NCI-H2196 (cell line): ENCODE results near the gene FAM20A.

ENCODE experiments used
- DNase-seq: peaks from one replicate; lab custom pipeline; 2025; ENCODE audit not compliant: unreplicated experiment; lab: John Stamatoyannopoulos, UW

The FAM20A gene

GRCh38 chr17:68600931-68601564, at the start of gene FAM20A:
FAM20A (minus strand) TSS chr17:68601367; CDS start chr17:68600666, 701 bp downstream.
- DNase-seq = peak; percentile 44

DNA sequence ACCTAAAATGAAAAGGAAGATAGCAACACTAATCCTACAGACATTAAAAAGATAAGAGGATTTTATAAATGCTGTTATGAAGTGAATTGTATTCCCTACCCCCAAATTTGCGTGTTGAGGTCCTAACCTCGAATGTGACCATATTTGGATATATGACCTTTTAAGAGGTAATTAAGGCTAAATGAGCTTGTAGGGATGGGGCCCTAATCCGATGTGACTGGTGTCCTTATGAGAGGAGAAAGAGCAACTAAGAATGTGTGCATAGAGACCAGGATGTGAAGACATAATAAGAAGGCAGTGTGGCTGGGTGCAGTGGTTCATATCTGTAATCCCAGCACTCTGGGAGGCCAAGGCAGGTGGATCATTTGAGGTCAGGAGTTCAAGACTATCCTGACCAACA, 48.2 kb upstream of the FAM20A start:
- no peak for DNase-seq

DNA sequence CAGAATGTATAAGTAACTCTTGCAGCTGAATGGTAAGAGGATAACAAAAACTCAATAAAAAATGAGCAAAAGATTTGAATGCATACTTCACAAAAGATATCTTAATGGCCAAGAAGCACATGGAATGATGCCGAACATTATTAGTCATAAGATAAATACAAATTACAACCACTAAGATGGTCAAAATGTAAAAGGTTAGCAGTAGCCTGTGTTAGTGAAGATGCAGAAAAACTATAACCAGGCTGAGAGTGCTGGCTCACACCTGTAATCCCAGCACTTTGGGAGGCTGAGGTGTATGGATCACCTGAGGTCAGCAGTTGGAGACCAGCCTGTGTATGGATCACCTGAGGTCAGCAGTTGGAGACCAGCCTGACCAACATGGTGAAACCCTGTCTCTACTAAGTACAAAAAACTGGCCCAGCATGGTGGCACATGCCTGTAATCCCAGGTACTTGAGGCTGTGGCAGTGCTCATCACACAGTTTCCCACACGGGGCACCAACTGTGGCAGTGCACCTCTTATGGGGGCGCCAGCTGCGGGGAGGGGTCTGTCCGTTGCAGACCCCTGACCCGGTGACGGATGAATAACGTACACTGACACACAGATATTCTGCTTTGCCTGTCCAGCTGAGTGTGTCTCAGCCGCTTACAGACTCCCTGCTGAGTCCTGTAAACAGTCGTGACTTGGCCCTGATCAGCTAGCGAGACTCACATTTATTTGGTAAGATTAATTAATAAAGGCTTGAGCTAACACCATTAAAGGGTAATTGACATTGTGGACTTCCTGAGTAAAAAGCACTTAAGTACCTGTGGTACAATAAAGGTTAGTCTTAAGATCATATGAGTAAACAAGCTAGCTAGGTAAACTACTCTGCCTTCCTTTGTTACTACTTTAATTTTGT, 45.7 kb upstream of the FAM20A start:
- peak; percentile 21 for DNase-seq

DNA sequence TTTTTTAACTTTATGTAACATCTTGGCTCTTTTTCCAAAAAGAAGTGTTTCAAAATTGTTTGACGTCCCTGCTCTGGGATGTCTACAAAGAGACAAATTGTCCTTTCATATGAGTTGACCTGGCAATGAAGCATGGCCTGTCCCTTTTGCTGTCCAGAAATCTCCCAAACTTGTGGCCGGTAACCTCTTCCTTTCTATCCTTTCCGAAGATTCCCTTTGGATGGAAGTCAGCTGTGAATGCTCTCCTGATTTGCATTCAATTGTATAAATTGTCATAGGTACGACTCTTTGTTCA, 40.9 kb upstream of the FAM20A start:
- no peak for DNase-seq

GRCh38 chr17:68641276-68642117, 40.3 kb upstream of the FAM20A start:
- no peak for DNase-seq

DNA sequence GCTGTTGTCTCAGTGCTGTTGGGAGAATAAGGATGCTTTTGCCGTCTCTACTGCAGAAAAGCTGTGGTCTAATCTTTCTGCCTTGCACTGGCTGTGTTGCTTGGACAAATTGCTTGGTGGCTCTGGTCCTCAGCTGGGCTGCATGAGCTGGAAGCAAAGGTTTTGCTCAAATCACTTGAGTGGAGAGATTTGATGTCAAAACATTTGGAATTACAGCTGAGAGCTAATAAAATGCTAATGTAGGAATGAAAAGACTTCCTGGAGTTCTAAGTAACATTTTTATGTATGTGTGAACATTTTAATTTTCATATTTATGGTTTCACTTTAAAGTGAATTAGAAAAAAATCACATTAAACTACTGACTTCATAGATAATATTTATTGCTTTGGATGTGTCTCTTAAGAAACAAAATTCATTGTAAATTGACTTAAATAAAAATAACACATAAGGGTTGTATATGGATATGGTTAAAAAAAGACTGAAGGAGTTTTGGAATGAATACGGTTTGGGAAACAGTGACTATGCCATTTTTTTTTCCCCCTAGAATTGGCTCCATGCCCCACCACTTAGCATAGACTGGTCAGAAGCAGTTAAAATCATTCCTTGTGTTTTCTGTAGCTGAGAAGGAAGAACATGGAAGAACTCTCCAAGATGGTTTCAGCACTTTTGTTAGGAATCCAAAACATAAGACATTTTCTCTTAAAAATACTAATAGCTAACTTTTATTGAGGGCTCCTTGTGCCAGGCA, 39.2 kb upstream of the FAM20A start:
- DNase-seq = no peak

GRCh38 chr17:68634345-68634876, 33.2 kb upstream of the FAM20A start:
- no peak for DNase-seq

DNA sequence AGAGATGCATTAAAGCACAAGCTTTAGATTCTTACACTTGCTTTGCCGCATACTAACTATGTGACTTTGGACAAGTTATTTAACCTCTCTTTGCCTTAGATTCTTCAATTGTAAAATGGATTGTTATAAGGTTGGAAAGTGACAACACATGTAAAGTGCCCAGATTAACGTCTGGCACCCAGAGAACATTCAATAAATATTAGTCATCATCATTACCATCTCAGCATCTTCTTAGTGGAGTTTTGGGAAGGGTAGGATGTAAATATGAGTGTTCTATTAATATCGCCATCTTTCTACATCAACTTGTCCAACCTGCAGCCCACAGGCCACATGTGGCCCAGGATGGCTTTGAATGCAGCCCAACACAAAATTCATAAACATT, 27.4 kb upstream of the FAM20A start:
- no peak for DNase-seq

DNA sequence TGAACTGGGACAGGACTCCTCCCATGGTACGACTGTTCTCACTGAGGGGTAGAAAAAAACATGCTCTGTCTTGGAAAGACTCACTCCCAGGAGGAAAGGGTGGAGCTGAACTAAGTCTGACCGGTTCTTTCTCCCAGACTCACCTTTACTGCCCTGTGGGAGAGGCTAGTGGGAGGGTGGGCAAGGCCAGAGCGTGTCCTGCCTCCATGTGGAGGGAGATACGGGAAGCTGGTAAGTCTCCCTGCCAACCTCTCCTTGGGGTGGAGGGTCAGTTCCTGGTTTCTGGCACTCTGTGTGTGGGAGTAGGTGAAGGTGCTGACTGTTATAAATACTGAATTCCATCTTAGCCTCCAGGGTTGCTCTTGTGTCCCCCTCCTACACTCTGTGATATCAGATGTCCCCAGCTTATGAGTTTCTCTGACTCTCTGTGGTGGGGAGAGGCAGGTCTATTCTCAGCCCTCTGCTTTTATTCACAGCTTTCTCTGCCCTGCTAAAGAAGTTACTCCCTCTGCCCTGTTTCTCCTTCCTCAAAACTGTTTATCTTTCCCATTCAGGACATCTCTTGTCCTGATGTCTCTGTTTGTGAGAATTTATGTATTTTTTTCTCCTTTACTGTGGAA, 26.9 kb upstream of the FAM20A start:
- DNase-seq = no peak

GRCh38 chr17:68624381-68624780, 23.2 kb upstream of the FAM20A start:
- no peak for DNase-seq

GRCh38 chr17:68623811-68624210, 22.6 kb upstream of the FAM20A start:
- DNase-seq = no peak

DNA sequence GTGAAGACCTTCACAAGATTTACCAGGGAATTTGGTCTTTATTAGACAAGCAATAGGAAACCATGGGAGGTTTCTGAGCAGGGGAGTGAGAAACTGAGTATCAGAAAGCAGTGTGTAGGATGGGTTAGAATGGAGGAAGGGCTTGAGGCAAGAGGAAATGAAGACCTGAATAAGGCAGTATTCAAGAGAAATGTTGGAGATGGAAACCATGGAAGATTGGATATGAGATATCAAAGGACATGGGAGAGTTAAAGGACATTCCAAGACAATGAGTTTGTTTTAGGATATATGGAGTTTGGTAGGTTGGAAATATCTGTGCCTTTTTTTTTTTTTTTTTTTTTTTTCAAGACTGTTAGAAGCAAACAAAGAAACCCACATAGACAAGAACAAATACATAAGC, 21.3 kb upstream of the FAM20A start:
- DNase-seq = no peak

DNA sequence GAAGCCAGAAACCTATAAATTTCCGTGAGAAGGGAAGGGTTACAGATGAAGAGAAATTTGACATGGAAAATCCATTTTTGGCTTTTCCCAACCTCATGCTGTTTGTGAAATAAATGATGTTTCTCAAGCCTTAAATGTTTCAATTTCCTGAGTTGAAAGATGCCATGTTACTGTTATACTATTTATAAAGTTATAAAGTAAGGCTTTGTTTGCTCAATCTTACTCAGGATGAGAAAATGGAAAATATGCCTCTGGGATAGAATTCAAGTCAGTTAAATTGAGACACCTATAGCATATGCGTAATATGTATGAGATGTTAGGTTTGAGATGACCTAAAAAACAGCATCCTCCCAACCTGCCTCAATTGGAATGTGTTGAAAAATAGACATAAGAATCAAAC, 19.9 kb upstream of the FAM20A start:
- DNase-seq = no peak

DNA sequence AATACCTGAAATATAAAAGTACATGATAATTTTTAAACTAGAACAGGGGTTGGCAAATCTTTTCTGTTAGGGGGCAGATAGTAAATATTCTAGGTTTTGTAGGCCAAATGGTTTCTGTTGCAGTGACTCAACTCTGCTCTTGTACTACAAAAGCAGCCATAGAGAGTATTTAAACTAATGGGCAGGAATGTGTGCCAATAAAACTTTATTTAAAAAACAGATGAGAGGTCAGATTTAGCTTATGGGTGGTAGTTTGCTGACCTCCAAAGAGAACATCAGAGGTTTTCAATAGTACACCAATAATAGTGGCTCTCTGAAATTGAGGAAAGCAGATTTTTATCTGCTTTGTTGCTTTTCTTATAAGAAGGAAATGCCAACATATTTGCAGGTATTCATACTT, 15.2 kb upstream of the FAM20A start:
- no peak for DNase-seq

GRCh38 chr17:68614718-68615117, 13.6 kb upstream of the FAM20A start:
- no peak for DNase-seq

GRCh38 chr17:68613739-68614298, 12.7 kb upstream of the FAM20A start:
- peak; percentile 67 for DNase-seq

DNA sequence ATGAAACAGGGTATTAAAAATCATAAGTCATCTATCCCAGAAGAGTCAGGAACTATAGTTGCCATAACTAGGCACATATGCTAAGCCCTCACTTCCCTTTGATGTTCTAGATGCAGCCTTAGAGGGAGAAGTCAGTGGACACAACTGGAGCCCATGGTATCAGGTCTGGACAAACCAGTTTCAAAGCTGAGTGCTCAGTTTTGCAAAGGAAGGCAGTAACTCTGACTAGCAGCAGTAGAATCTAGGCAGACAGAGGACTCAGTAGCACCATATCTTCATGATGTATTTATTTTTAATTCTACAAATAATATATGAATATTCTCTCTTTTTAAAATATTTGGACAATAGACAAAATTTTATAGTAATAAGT, 11.7 kb upstream of the FAM20A start:
- DNase-seq = no peak

- no peak for DNase-seq
Measured at GRCh38 chr17:68612209-68612922, 11.2 kb upstream of the FAM20A start.

DNA sequence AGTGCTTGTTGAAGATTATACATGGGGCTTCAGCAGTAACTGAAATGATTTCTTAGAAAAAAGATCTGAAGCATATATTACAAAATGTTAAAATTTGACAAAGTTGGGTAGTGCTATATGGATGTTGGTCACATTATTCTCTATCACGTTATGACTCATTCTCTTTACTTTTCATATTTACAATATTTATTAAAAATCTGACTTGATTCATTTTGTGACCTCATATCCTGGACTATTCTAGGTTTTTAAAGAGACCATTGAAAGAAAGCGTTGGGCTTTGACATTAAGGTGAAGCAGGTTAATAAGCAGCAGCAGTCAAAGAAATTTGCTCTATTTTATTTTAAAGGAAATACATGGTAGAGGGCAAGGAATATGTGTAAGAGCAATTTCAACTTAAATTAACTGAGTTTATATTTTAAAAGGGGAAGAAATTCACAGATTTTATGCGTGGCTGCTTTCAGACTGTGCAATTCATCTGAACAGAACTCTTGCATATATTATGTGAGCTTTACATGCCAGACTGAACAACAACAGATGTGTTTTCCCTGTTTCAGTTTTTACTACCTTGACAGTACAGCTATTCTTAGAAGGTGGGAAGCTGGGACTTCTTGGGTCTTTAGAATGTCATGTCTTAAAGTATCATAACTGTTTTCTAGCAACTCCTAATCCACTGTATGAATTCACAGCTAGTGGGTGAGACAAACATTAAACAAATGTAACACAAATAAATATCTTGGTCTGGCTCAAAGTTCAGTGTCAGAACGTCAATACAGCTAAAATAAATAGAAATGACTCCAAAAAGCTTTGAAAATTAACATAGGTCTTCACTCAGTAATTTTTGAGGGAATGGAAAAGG, 10.4 kb upstream of the FAM20A start:
- no peak for DNase-seq
